Sigmoid colon (tissue), 7 donors: Measurements from ENCODE around the gene MEF2D. TPM values are rescaled to one million over a fixed set of nuclear protein-coding genes. Genes with fewer than 3 reads are reported as not detected.
A peak's percentile ranks its signal among the peaks of the same experiment; 100 is the strongest.

Experiments
- DNase-seq: peaks from one replicate; pipeline ENCODE4 v3.0.0-alpha.2; 2019
- H3K27ac ChIP-seq, 4 donors: fragments of 200-600 bp; sonication (generic); one replicate each; pipeline ENCODE4 v1.5.1; 2016 to 2019; ENCODE audit warnings: mild to moderate bottlenecking in 1 of 4
- H3K27me3 ChIP-seq, 3 donors: fragments of 200-600 bp; sonication (generic); one replicate each; pipeline ENCODE4 v1.5.1; 2019; ENCODE audit warnings: mild to moderate bottlenecking in 1 of 3
- H3K36me3 ChIP-seq, 4 donors: fragments of 200-600 bp; sonication (generic); one replicate each; pipeline ENCODE4 v1.5.1; 2016 to 2019
- H3K4me1 ChIP-seq, 4 donors: fragments of 200-600 bp; sonication (generic); one replicate each; pipeline ENCODE4 v1.5.1; 2017 to 2019
- H3K4me3 ChIP-seq, 4 donors: fragments of 200-600 bp; sonication (generic); one replicate each; pipeline ENCODE4 v1.5.1; 2017 to 2019; ENCODE audit warnings: mild to moderate bottlenecking in 2 of 4, moderate library complexity in 1 of 4
- H3K9me3 ChIP-seq, 4 donors: fragments of 200-600 bp in 3 of 4; sonication (generic) in 3 of 4; one replicate each; pipeline versions ENCODE4 v1.5.1 to v1.6.1; 2013 to 2019
- EP300 ChIP-seq, 4 donors: sonication (generic); formaldehyde crosslinking; IDR thresholded peaks; one replicate each; pipeline ENCODE4 v1.6.1; 2017; ENCODE audit warnings: antibody characterized with exemption in 4 of 4
- POLR2A ChIP-seq, 2 donors: fragments of 450-650 bp; IDR thresholded peaks; one replicate each; pipeline ENCODE4 v1.6.1; 2016; ENCODE audit warnings: antibody characterized with exemption in 2 of 2, mild to moderate bottlenecking in 2 of 2, moderate library complexity in 2 of 2
- POLR2AphosphoS5 ChIP-seq, 4 donors: sonication (generic); formaldehyde crosslinking; IDR thresholded peaks; one replicate each; pipeline ENCODE4 v1.6.1; 2017; ENCODE audit warnings: antibody characterized with exemption in 4 of 4
- WGBS, 2 donors: extraction: QIAGEN DNeasy Blood & Tissue Kit; methylation state at CpG; one replicate each; pipeline ENCODE4 v1.1.7; 2013; 5-methylcytosine and 5-hydroxymethylcytosine counted together
- intact Hi-C: fragments of 100-400 bp; cut with DNase I; formaldehyde crosslinking; loops from one replicate; pipeline ENCODE4 v1.15.1; 2023
- polyA plus RNA-seq, 3 donors: library from polyadenylated mRNA; stranded (reverse); fragments of 200-250 nt; gene quantifications; one replicate each; pipeline ENCODE4 v1.2.3, GENCODE V29; 2013
- total RNA-seq, 4 donors: library from RNA; depleted of rRNA; stranded (reverse); fragments of >200 nt; gene quantifications; one replicate each; pipeline ENCODE4 v1.1.0, GENCODE V29; 2016
- TF ChIP-seq, protein P1 (sequence below), 4 experiments: fragments of 450-650 bp in 3 of 4; fragments of 200-600 bp in 1 of 4; IDR thresholded peaks; one replicate each; pipeline ENCODE4 v1.5.1; 2016 to 2019; ENCODE audit warnings: antibody characterized with exemption in 4 of 4, mild to moderate bottlenecking in 3 of 4, moderate library complexity in 2 of 4
- donor health status: healthy with polysubstance abuse.
- donor health status: Bipolar disorder and iron deficiency.
- donor health status: healthy.

MEF2D gene
- total and polyA plus RNA-seq, 7 donors = 13.2 to 61.6 (median 39.8) TPM

DNA sequence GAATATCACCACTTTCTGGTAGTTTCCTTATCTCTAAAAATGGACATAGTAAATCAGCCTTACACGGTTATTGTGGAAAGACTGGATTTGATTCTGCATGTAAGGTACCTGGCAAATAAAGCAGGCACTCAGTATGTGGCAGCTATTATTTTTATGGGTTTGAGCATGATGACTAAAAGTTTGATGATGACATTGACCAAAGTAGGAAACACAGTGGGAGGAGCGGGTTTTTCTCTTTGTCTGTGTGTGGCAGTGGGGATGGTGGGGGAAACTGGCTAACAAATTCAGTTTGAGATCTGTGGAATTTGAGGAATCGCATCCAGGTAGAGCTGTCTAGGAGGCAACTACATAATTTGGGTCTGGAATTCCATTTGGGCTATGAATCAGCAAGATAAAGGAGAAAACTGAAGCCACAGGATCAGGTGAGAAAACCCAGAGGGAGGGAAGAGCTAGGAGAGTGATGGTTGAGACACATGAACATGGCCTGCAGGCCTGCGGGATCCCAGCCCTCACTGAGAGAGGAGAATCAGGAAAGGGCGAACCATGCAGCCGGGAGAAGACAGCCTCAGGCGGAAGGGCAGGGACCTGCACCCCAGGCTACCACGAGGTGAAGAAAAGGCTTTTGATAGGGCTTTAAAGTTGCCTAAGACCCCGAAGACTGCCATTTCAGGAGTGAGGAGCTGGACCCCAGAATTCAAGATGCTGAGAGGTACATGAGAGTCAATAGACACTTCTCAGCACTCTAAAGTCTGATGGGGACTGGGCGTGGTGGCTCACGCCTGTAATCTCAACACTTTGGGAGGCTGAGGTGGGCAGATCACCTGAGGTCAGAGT is 52.2 kb downstream of the MEF2D start:
- H3K4me3 ChIP-seq = no peak overlapping the region
- H3K27me3 ChIP-seq = peaks cover 0 to 21% (median 0%) of the 10 kb centered on the region in 3 donors
- H3K36me3 ChIP-seq = no peaks in the 10 kb centered on the region
- 84 to 87% methylated on average over 11 of the region's 11 CpGs for WGBS, 2 donors
- intact Hi-C loops = no loop called here
- DNase-seq = no peak
- H3K4me1 ChIP-seq = peaks cover 0 to 4% (median 2%) of the 10 kb centered on the region in 4 donors
- no peak overlapping the region for H3K27ac ChIP-seq
- TF ChIP-seq EP300 (IDR thresholded peaks at IDR 0.05) (no peak), POLR2AphosphoS5 (IDR thresholded peaks at IDR 0.05) (no peak), POLR2A (IDR thresholded peaks at IDR 0.05) (no peak)
- TF ChIP-seq, protein P1, sequence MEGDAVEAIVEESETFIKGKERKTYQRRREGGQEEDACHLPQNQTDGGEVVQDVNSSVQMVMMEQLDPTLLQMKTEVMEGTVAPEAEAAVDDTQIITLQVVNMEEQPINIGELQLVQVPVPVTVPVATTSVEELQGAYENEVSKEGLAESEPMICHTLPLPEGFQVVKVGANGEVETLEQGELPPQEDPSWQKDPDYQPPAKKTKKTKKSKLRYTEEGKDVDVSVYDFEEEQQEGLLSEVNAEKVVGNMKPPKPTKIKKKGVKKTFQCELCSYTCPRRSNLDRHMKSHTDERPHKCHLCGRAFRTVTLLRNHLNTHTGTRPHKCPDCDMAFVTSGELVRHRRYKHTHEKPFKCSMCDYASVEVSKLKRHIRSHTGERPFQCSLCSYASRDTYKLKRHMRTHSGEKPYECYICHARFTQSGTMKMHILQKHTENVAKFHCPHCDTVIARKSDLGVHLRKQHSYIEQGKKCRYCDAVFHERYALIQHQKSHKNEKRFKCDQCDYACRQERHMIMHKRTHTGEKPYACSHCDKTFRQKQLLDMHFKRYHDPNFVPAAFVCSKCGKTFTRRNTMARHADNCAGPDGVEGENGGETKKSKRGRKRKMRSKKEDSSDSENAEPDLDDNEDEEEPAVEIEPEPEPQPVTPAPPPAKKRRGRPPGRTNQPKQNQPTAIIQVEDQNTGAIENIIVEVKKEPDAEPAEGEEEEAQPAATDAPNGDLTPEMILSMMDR (IDR thresholded peaks at IDR 0.05) = no peak
- H3K9me3 ChIP-seq = no peaks in the 10 kb centered on the region

DNA sequence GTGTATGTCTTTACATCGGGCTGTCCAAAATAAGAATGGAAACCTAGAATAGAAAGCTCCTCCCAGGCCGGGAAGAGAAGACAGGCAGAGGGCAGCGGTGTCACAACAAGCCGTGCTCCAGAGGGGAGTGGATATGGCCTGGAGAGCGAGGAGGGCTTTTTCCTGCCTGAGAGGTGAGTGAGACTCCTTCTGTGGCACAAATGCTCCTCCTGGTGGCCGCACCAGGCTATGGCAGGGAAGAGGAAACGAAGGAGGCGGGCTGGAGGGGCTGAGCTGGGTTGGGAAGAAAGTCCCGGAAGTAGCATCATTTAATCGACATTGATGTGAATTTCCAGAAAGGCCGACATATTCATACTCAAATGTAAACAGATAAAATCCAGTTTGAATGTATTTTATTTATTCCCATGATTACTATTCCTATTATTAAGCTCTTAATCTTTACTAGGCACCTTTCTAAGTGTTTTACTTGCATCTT is 54.7 kb downstream of the MEF2D start:
- no peak overlapping the region for H3K27ac ChIP-seq
- WGBS, 2 donors = 1 to 4% methylated on average over 11 of the region's 11 CpGs
- DNase-seq = peak; percentile 86
- H3K36me3 ChIP-seq = no peaks in the 10 kb centered on the region
- no peaks in the 10 kb centered on the region for H3K9me3 ChIP-seq
- peaks cover under 1 to 46% (median 10%) of the 10 kb centered on the region in 3 donors for H3K27me3 ChIP-seq
- H3K4me1 ChIP-seq = peaks cover 0 to 4% (median 2%) of the 10 kb centered on the region in 4 donors
- no peak overlapping the region for H3K4me3 ChIP-seq
- TF ChIP-seq, protein P1 (IDR thresholded peaks at IDR 0.05) = peak; percentile 89 to 97 (median 93)
- TF ChIP-seq POLR2A (IDR thresholded peaks at IDR 0.05) (no peak), POLR2AphosphoS5 (IDR thresholded peaks at IDR 0.05) (no peak)
- intact Hi-C loops = loop anchor here (1.0 kb wide), 1 partner anchor 61 kb away; no protein-coding TSS in a partner anchor

DNA sequence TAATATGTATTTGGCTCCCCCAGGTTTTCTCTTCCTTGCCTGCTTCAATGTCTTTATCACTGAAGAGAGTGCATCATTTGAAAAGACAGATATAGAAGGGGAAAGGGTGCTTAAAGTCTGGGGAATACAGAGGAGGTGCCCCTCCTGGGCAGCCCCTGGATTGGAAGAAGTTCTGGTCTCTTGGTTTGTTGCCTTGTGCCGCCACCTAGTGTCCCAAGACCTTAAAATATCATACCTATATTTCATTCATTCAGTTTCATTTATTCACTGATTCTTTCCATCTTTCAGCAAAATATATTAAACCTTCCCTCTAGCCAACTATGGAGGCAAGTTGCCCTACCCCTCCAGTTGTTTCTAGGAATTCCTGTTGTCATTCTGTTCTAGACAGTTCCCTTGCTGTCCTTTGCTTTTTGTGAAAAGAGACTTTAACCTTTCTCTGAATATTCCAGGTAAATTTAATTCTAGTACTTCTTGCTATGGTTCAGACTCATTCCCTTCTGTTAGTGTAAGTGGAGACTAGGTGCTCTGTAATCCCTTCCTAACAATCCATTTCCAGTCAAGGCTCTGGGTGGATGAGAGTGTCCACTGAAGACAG is 56.1 kb downstream of the MEF2D start:
- Histone ChIP-seq H3K36me3 (no peaks in the 10 kb centered on the region), H3K27me3 (peaks cover 13 to 59% (median 22%) of the 10 kb centered on the region in 3 donors), H3K4me1 (peaks cover 0 to 4% (median 2%) of the 10 kb centered on the region in 4 donors), H3K27ac (no peak overlapping the region), H3K9me3 (no peaks in the 10 kb centered on the region), H3K4me3 (no peak overlapping the region)
- DNase-seq = no peak
- TF ChIP-seq, protein P1 (IDR thresholded peaks at IDR 0.05) = no peak
- no peak for TF ChIP-seq POLR2AphosphoS5 (IDR thresholded peaks at IDR 0.05)
- no peak for TF ChIP-seq POLR2A (IDR thresholded peaks at IDR 0.05)
- no peak for TF ChIP-seq EP300 (IDR thresholded peaks at IDR 0.05)
- WGBS, 2 donors = 5 to 12% methylated on average over 1 of the region's 1 CpG
- intact Hi-C loops = loop anchor here (1.0 kb wide), 1 partner anchor 59 kb away; no protein-coding TSS in a partner anchor

DNA sequence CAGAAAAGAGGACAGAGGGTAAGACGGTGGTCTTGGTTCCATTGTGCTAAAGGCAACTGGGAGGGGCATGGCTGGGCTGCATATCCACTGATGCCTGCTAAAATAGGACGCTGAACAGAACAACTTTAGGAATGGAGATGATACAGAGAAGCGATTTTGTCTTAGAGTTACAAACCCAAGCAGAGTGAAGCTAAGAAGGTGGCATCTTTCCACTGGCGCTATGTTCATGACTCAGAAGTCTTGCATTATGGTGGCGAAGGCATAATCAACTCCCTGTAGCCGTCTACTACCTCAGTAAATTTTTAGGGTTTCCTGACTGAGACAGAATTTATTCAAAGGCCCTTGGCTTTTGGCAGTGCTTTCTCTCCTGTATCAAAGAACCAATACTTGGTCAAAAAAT is 57.3 kb downstream of the MEF2D start:
- Histone ChIP-seq H3K9me3 (no peaks in the 10 kb centered on the region), H3K4me3 (no peak overlapping the region), H3K27me3 (peaks cover 25 to 71% (median 34%) of the 10 kb centered on the region in 3 donors), H3K27ac (no peak overlapping the region), H3K36me3 (no peaks in the 10 kb centered on the region), H3K4me1 (peaks cover 0 to 4% (median 2%) of the 10 kb centered on the region in 4 donors)
- WGBS, 2 donors = 51 to 54% methylated on average over 6 of the region's 6 CpGs
- TF ChIP-seq, protein P1 (IDR thresholded peaks at IDR 0.05) = no peak
- TF ChIP-seq EP300 (IDR thresholded peaks at IDR 0.05) (no peak), POLR2AphosphoS5 (IDR thresholded peaks at IDR 0.05) (no peak), POLR2A (IDR thresholded peaks at IDR 0.05) (no peak)
- DNase-seq = no peak
- intact Hi-C loops = no loop called here
